ENCODE results near the gene CALHM5.

GRCh38 chr6:116515141-116515540 lies 3.7 kb downstream of the CALHM5 start:
- no peak for TF ChIP-seq POU2F2 (IDR thresholded peaks at IDR 0.05; ENCODE audit: low read depth, low read length)
- no peak for TF ChIP-seq POLR2A (IDR thresholded peaks at IDR 0.05; ENCODE audit: low read depth, low read length)
- no peak for TF ChIP-seq TAF1 (IDR thresholded peaks at IDR 0.05; ENCODE audit: low read depth, low read length)
- TF ChIP-seq POLR2AphosphoS5 (IDR thresholded peaks at IDR 0.05; ENCODE audit: low read depth, low read length): no peak
- no peak for TF ChIP-seq PAX5 (IDR thresholded peaks at IDR 0.05; ENCODE audit: insufficient read depth, low read length, severe bottlenecking)
- no peak for TF ChIP-seq SPI1 (IDR thresholded peaks at IDR 0.05; ENCODE audit: low read depth, low read length)

Measured in GM12891 (cell line).